HG02623 (cell line): ENCODE results near the gene REEP3.

Experiments
- ATAC-seq: cut with Tn5 transposase; IDR thresholded peaks from one replicate; pipeline ENCODE4 v1.9.1; 2021; ENCODE audit warnings: moderate library complexity; ENCODE audit not compliant: unreplicated experiment

Gene REEP3

GRCh38 chr10:63505562-63505961, 15.6 kb upstream of the REEP3 start:
- ATAC-seq: no peak

- no peak for ATAC-seq
Measured at GRCh38 chr10:63506554-63506953, 14.6 kb upstream of the REEP3 start.

- no peak for ATAC-seq
Measured at GRCh38 chr10:63515002-63515763, 6.0 kb upstream of the REEP3 start.

- ATAC-seq: no peak
Measured at GRCh38 chr10:63516207-63516606, 5.0 kb upstream of the REEP3 start.

GRCh38 chr10:63518690-63519288, 2.4 kb upstream of the REEP3 start:
- no peak for ATAC-seq

GRCh38 chr10:63521416-63522276, 445 bp downstream of the REEP3 start:
- peak; percentile 56 for ATAC-seq

GRCh38 chr10:63522277-63522687, 1.1 kb downstream of the REEP3 start:
- no peak for ATAC-seq

GRCh38 chr10:63522995-63523394, 1.8 kb downstream of the REEP3 start:
- no peak for ATAC-seq

- no peak for ATAC-seq
Measured at GRCh38 chr10:63525021-63525420, 3.8 kb downstream of the REEP3 start.

- no peak for ATAC-seq
Measured at GRCh38 chr10:63527401-63527800, 6.2 kb downstream of the REEP3 start.

- ATAC-seq: no peak
Measured at GRCh38 chr10:63528084-63528744, 7.0 kb downstream of the REEP3 start.

- ATAC-seq: no peak
Measured at GRCh38 chr10:63530409-63530808, 9.2 kb downstream of the REEP3 start.

GRCh38 chr10:63534723-63535122, 13.5 kb downstream of the REEP3 start:
- ATAC-seq: no peak

- ATAC-seq: no peak
Measured at GRCh38 chr10:63536698-63537097, 15.5 kb downstream of the REEP3 start.

- ATAC-seq: no peak
Measured at GRCh38 chr10:63537536-63537935, 16.3 kb downstream of the REEP3 start.

GRCh38 chr10:63539377-63539776, 18.2 kb downstream of the REEP3 start:
- no peak for ATAC-seq

GRCh38 chr10:63539994-63540393, 18.8 kb downstream of the REEP3 start:
- no peak for ATAC-seq

- ATAC-seq: no peak
Measured at GRCh38 chr10:63542835-63543575, 21.8 kb downstream of the REEP3 start.

GRCh38 chr10:63543576-63543962, 22.4 kb downstream of the REEP3 start:
- no peak for ATAC-seq

- ATAC-seq: no peak
Measured at GRCh38 chr10:63544418-63544817, 23.2 kb downstream of the REEP3 start.
